ENCODE results near the gene MTG2. TPM values are rescaled to one million over a fixed set of nuclear protein-coding genes. Genes with fewer than 3 reads are reported as not detected.

Gene MTG2
- total and polyA plus RNA-seq, 2 experiments from 2014 or later, result 11.3 to 11.7 TPM

- H3K4me1 Mint-ChIP-seq, result no peaks in the 10 kb centered on the region; the same call in 2 of the 3 replicates
- H3K27ac Mint-ChIP-seq, result no peak overlapping the region
- no peaks in the 10 kb centered on the region for H3K9me2 ChIP-seq (ENCODE audit: insufficient read depth)
- no peaks in the 10 kb centered on the region for H3K4me1 ChIP-seq (ENCODE audit: insufficient read depth)
- TF ChIP-seq JUNB (IDR thresholded peaks at IDR 0.05; ENCODE audit: unreplicated experiment) (no peak), ZNF462 (CRISPR knock-in tag; IDR thresholded peaks at IDR 0.05) (no peak), ZNF114 (CRISPR knock-in tag; IDR thresholded peaks at IDR 0.05) (no peak), EZH2 (IDR thresholded peaks at IDR 0.05; ENCODE audit: low read depth, unreplicated experiment) (no peak), ZNF331 (CRISPR knock-in tag; IDR thresholded peaks at IDR 0.05; ENCODE audit: low read depth) (no peak), POLR2AphosphoS5 (IDR thresholded peaks at IDR 0.05; ENCODE audit: low read depth) (no peak)
- TF ChIP-seq, protein P1, sequence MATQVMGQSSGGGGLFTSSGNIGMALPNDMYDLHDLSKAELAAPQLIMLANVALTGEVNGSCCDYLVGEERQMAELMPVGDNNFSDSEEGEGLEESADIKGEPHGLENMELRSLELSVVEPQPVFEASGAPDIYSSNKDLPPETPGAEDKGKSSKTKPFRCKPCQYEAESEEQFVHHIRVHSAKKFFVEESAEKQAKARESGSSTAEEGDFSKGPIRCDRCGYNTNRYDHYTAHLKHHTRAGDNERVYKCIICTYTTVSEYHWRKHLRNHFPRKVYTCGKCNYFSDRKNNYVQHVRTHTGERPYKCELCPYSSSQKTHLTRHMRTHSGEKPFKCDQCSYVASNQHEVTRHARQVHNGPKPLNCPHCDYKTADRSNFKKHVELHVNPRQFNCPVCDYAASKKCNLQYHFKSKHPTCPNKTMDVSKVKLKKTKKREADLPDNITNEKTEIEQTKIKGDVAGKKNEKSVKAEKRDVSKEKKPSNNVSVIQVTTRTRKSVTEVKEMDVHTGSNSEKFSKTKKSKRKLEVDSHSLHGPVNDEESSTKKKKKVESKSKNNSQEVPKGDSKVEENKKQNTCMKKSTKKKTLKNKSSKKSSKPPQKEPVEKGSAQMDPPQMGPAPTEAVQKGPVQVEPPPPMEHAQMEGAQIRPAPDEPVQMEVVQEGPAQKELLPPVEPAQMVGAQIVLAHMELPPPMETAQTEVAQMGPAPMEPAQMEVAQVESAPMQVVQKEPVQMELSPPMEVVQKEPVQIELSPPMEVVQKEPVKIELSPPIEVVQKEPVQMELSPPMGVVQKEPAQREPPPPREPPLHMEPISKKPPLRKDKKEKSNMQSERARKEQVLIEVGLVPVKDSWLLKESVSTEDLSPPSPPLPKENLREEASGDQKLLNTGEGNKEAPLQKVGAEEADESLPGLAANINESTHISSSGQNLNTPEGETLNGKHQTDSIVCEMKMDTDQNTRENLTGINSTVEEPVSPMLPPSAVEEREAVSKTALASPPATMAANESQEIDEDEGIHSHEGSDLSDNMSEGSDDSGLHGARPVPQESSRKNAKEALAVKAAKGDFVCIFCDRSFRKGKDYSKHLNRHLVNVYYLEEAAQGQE (IDR thresholded peaks at IDR 0.05; ENCODE audit: unreplicated experiment), result no peak
- TF ChIP-seq, protein P2, sequence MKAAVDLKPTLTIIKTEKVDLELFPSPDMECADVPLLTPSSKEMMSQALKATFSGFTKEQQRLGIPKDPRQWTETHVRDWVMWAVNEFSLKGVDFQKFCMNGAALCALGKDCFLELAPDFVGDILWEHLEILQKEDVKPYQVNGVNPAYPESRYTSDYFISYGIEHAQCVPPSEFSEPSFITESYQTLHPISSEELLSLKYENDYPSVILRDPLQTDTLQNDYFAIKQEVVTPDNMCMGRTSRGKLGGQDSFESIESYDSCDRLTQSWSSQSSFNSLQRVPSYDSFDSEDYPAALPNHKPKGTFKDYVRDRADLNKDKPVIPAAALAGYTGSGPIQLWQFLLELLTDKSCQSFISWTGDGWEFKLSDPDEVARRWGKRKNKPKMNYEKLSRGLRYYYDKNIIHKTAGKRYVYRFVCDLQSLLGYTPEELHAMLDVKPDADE (IDR thresholded peaks at IDR 0.05), result no peak
- TF ChIP-seq, protein P3, sequence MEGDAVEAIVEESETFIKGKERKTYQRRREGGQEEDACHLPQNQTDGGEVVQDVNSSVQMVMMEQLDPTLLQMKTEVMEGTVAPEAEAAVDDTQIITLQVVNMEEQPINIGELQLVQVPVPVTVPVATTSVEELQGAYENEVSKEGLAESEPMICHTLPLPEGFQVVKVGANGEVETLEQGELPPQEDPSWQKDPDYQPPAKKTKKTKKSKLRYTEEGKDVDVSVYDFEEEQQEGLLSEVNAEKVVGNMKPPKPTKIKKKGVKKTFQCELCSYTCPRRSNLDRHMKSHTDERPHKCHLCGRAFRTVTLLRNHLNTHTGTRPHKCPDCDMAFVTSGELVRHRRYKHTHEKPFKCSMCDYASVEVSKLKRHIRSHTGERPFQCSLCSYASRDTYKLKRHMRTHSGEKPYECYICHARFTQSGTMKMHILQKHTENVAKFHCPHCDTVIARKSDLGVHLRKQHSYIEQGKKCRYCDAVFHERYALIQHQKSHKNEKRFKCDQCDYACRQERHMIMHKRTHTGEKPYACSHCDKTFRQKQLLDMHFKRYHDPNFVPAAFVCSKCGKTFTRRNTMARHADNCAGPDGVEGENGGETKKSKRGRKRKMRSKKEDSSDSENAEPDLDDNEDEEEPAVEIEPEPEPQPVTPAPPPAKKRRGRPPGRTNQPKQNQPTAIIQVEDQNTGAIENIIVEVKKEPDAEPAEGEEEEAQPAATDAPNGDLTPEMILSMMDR (conservative IDR thresholded peaks at IDR 0.05; ENCODE audit: low read depth in 2 of 2), result no peak
- peaks cover 6% of the 10 kb centered on the region for H3K27me3 Mint-ChIP-seq (ENCODE audit: insufficient read depth, low read depth, poor library complexity)
- no peak overlapping the region for H2AFZ ChIP-seq
- H4K20me1 ChIP-seq (replicated peaks; ENCODE audit: insufficient read depth), result no peaks in the 10 kb centered on the region
- no peaks in the 10 kb centered on the region for H3F3A ChIP-seq (replicated peaks; ENCODE audit: low read depth)
- H3K4me3 Mint-ChIP-seq, result no peak overlapping the region
- no peak overlapping the region for H3K27ac ChIP-seq (ENCODE audit: low read depth)
- no peaks in the 10 kb centered on the region for H3K79me2 ChIP-seq (replicated peaks; ENCODE audit: insufficient read depth)
- H3K9me3 Mint-ChIP-seq, result no peaks in the 10 kb centered on the region
- no peaks in the 10 kb centered on the region; the same call in 1 of the 2 replicates for H3K36me3 ChIP-seq (ENCODE audit: insufficient read depth)
- DNase-seq (ENCODE audit: low spot score) (no peak), ATAC-seq (no peak)
- H3K4me3 ChIP-seq, result no peak overlapping the region
- H3K4me2 ChIP-seq, result no peak overlapping the region
- H3K27me3 ChIP-seq (ENCODE audit: insufficient read depth), result no peaks in the 10 kb centered on the region
- H3K36me3 Mint-ChIP-seq (ENCODE audit: low read depth), result peaks cover 43% of the 10 kb centered on the region
Observed at GRCh38 chr20:62201173-62202082, 18.6 kb downstream of the MTG2 start.

Measured in GM23338 (cell line).